OCI-LY1 (cell line): ENCODE measurements around the gene DTWD1.
"Not testable (repeated sequence)": the region's sequence is repeated elsewhere in the genome, so short reads cannot be mapped to it uniquely, and the experiment has no call there.

ENCODE experiments used
- H2AFZ ChIP-seq: fragments of 200-600 bp; sonication (generic), shearing (Covaris generic); 2 replicates; pipeline ENCODE4 v1.6.0; 2014; ENCODE audit warnings: antibody characterized with exemption, mild to moderate bottlenecking, low read length
- H3F3A ChIP-seq: fragments of 200-600 bp; sonication (generic), shearing (Covaris generic); 2 replicates; pipeline ENCODE4 v1.6.0; 2014; ENCODE audit warnings: mild to moderate bottlenecking, antibody characterized with exemption, low read length, moderate library complexity; ENCODE audit not compliant: insufficient read depth
- H3K27ac ChIP-seq: fragments of 200-600 bp; sonication (generic); 2 replicates; pipeline ENCODE4 v1.5.1; 2014; ENCODE audit warnings: low read length, mixed run types, mild to moderate bottlenecking, low read depth; ENCODE audit not compliant: poor library complexity, severe bottlenecking
- H3K27me3 ChIP-seq: fragments of 200-600 bp; sonication (generic); 2 replicates; pipeline ENCODE4 v1.6.0; 2014; ENCODE audit warnings: antibody characterized with exemption, mild to moderate bottlenecking, low read length, moderate library complexity; ENCODE audit not compliant: insufficient read depth
- H3K36me3 ChIP-seq: fragments of 200-600 bp; sonication (generic); 2 replicates; pipeline ENCODE4 v1.6.1; 2014; ENCODE audit warnings: mild to moderate bottlenecking, antibody characterized with exemption, low read length, moderate library complexity, mixed read lengths; ENCODE audit not compliant: insufficient read depth
- H3K4me1 ChIP-seq: fragments of 200-600 bp; sonication (generic); 2 replicates; pipeline ENCODE4 v1.5.1; 2014; ENCODE audit warnings: mild to moderate bottlenecking, low read length, moderate library complexity; ENCODE audit not compliant: insufficient read depth, severe bottlenecking
- H3K4me2 ChIP-seq: fragments of 200-600 bp; sonication (generic), shearing (Covaris generic); 2 replicates; pipeline ENCODE4 v1.6.1; 2014; ENCODE audit warnings: low read length
- H3K4me3 ChIP-seq: fragments of 200-600 bp; sonication (generic); 2 replicates; pipeline ENCODE4 v1.5.1; 2014; ENCODE audit warnings: low read length, low read depth, mild to moderate bottlenecking, mixed read lengths; ENCODE audit not compliant: poor library complexity, severe bottlenecking
- H3K79me2 ChIP-seq: fragments of 200-600 bp; shearing (Covaris generic); 2 replicates; pipeline ENCODE4 v1.6.1; 2016; ENCODE audit warnings: mixed run types, low read length, mixed read lengths; ENCODE audit not compliant: insufficient read depth
- H3K9ac ChIP-seq: fragments of 200-600 bp; sonication (generic), shearing (Covaris generic); 2 replicates; pipeline ENCODE4 v1.6.1; 2014; ENCODE audit warnings: mild to moderate bottlenecking, low read length, mixed read lengths
- H3K9me2 ChIP-seq: fragments of 200-600 bp; sonication (generic), shearing (Covaris generic); 2 replicates; pipeline ENCODE4 v1.6.1; 2014; ENCODE audit warnings: low read depth, mild to moderate bottlenecking, low read length, mixed read lengths
- H3K9me3 ChIP-seq: fragments of 200-600 bp; shearing (Covaris generic); 2 replicates; pipeline ENCODE4 v1.6.1; 2014; ENCODE audit warnings: low read length, mixed read lengths
- H4K20me1 ChIP-seq: fragments of 200-600 bp; sonication (generic), shearing (Covaris generic); 2 replicates; pipeline ENCODE4 v1.6.0; 2016; ENCODE audit warnings: mild to moderate bottlenecking, low read length; ENCODE audit not compliant: insufficient read depth
- EZH2 ChIP-seq: fragments of 200-600 bp; sonication (generic), shearing (Covaris generic); IDR thresholded peaks from 2 replicates; pipeline ENCODE4 v1.8.0; 2017; ENCODE audit warnings: borderline replicate concordance, mixed run types, mild to moderate bottlenecking, antibody characterized with exemption, low read length, moderate library complexity, mixed read lengths
- TF ChIP-seq, protein P1 (sequence below): fragments of 200-600 bp; sonication (generic), shearing (Covaris generic); IDR thresholded peaks from 2 replicates; pipeline ENCODE4 v1.5.1; 2017; ENCODE audit warnings: mild to moderate bottlenecking, antibody characterized with exemption, low read length, moderate library complexity, mixed read lengths

Gene DTWD1

DNA sequence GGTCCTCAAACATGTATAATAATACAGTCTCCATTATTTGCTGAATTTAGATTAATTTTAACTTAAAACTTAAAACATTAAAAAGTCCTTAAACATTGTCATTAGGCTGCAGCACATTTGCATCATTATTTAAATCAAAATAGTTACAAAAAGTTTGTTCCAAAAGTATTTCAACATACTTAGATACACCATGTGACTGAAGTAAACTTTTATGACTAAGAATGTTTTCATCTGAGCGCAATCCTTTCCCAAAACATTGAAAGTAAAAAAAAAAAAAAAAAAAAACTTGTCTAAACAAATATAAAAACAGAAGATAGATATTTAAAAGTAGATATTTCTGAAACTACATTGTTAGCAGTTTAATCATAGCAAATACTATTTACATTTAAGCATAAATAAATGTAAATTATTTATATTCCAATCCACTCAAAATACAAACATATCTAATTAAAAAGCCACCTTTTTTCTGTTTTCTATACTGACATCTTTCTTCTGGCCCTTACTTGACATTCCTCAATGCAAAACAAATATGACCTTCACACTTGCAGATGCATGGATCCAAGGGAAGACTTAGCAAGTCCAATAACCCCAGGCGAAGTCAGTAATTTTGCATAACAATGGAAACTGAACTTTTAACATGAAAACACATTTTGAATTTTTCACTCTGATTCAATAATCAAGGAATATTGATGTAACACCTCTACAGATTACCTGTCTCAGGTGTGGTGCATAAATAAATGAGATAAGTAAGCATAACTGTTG is 10.5 kb upstream of the DTWD1 start:
- Histone ChIP-seq H4K20me1 (no peaks in the 10 kb centered on the region), H2AFZ (no peak overlapping the region), H3K27me3 (no peaks in the 10 kb centered on the region), H3K9ac (no peak overlapping the region), H3K79me2 (no peaks in the 10 kb centered on the region), H3F3A (no peaks in the 10 kb centered on the region), H3K4me3 (no peak overlapping the region), H3K27ac (no peak overlapping the region), H3K9me2 (no peaks in the 10 kb centered on the region), H3K4me1 (no peaks in the 10 kb centered on the region), H3K36me3 (no peaks in the 10 kb centered on the region), H3K4me2 (no peak overlapping the region), H3K9me3 (0 out of 2 replicates have a peak, but pooled peaks cover 4% of the 10 kb centered on the region)
- no peak for TF ChIP-seq EZH2
- TF ChIP-seq, protein P1, sequence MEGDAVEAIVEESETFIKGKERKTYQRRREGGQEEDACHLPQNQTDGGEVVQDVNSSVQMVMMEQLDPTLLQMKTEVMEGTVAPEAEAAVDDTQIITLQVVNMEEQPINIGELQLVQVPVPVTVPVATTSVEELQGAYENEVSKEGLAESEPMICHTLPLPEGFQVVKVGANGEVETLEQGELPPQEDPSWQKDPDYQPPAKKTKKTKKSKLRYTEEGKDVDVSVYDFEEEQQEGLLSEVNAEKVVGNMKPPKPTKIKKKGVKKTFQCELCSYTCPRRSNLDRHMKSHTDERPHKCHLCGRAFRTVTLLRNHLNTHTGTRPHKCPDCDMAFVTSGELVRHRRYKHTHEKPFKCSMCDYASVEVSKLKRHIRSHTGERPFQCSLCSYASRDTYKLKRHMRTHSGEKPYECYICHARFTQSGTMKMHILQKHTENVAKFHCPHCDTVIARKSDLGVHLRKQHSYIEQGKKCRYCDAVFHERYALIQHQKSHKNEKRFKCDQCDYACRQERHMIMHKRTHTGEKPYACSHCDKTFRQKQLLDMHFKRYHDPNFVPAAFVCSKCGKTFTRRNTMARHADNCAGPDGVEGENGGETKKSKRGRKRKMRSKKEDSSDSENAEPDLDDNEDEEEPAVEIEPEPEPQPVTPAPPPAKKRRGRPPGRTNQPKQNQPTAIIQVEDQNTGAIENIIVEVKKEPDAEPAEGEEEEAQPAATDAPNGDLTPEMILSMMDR = no peak

DNA sequence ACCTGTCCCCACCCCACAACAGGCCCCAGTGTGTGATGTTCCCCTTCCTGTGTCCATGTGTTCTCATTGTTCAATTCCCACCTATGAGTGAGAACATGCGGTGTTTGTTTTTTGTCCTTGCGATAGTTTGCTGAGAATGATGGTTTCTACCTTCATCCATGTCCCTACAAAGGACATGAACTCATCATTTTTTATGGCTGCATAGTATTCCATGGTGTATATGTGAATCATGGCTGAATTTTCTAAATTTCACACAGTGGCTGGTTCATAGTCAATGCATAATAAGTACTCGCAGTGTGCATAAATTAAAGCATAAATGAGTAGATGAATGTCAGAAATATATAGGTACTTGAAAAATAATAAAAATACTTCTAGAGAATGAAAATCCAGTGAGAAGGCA is 8.6 kb upstream of the DTWD1 start:
- H3K36me3 ChIP-seq, H4K20me1 ChIP-seq, H3K9me3 ChIP-seq, H3K27ac ChIP-seq, H2AFZ ChIP-seq, H3K4me1 ChIP-seq, H3K4me3 ChIP-seq, H3K79me2 ChIP-seq, H3F3A ChIP-seq, H3K4me2 ChIP-seq, H3K27me3 ChIP-seq, H3K9ac ChIP-seq, H3K9me2 ChIP-seq: not testable (repeated sequence)

DNA sequence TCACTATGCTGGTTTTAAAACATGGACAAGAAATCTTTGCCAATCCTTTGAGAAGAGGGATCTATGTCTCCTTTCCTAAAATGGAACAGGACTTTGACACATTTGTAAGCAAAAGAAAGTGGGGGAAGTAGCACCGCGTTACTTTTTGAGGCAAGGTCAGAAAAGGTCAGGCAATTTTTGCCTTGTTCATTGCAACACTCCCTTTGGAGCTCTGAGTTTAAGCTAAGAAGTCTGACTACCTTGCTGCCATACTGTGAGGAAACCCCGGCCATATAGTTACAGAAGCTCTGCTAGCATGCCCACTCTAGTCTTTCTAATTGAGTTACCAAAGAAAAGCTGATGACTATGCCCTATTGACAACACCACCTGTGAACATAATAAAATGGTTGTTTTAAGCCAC is 1.6 kb upstream of the DTWD1 start:
- H3K4me3 ChIP-seq = no peak overlapping the region
- H3K9me3 ChIP-seq = no peaks in the 10 kb centered on the region
- H3F3A ChIP-seq = no peaks in the 10 kb centered on the region
- H4K20me1 ChIP-seq = no peaks in the 10 kb centered on the region
- H3K27ac ChIP-seq = no peak overlapping the region
- no peaks in the 10 kb centered on the region for H3K27me3 ChIP-seq
- H3K4me2 ChIP-seq = no peak overlapping the region
- H3K36me3 ChIP-seq = no peaks in the 10 kb centered on the region; the same call in 1 of the 2 replicates
- peaks cover 24% of the 10 kb centered on the region for H3K4me1 ChIP-seq
- TF ChIP-seq, protein P1 = no peak
- TF ChIP-seq EZH2 = no peak
- no peak overlapping the region for H2AFZ ChIP-seq
- H3K79me2 ChIP-seq = peaks cover 15% of the 10 kb centered on the region
- H3K9me2 ChIP-seq = no peaks in the 10 kb centered on the region
- H3K9ac ChIP-seq = no peak overlapping the region

DNA sequence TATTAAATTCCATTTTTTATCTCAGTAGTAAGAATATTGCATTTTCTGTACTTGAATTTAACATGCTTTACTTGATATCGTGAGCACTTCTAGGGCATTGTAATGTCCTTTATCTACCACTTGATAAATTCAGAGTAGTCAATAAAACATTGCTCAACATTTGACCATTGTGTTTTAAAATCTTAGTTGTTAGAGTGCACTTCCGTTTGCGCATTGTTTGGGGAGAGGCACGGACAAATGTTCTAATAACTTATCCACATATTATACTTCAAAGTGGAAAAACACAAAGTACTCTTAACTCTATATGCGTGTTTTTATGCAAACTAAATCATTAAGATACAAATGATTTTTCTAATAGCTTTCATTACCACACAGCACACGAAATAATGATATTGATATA is 649 bp upstream of the DTWD1 start:
- Histone ChIP-seq H3K9me3 (0 out of 2 replicates have a peak, but pooled peaks cover 3% of the 10 kb centered on the region), H3K4me1 (peaks cover 24% of the 10 kb centered on the region), H3K4me2 (peak overlapping the region; percentile 88), H3K27ac (peak overlapping the region; percentile 8), H3K4me3 (peak overlapping the region; percentile 86), H4K20me1 (no peaks in the 10 kb centered on the region), H3K79me2 (peaks cover 15% of the 10 kb centered on the region), H3K9me2 (no peaks in the 10 kb centered on the region), H2AFZ (peak overlapping the region; percentile 99), H3K27me3 (no peaks in the 10 kb centered on the region), H3K9ac (peak overlapping the region; percentile 85), H3F3A (no peaks in the 10 kb centered on the region), H3K36me3 (peaks cover 8% of the 10 kb centered on the region)
- no peak for TF ChIP-seq EZH2
- TF ChIP-seq, protein P1 = no peak
